ENCODE data around the gene EML4.

DNA sequence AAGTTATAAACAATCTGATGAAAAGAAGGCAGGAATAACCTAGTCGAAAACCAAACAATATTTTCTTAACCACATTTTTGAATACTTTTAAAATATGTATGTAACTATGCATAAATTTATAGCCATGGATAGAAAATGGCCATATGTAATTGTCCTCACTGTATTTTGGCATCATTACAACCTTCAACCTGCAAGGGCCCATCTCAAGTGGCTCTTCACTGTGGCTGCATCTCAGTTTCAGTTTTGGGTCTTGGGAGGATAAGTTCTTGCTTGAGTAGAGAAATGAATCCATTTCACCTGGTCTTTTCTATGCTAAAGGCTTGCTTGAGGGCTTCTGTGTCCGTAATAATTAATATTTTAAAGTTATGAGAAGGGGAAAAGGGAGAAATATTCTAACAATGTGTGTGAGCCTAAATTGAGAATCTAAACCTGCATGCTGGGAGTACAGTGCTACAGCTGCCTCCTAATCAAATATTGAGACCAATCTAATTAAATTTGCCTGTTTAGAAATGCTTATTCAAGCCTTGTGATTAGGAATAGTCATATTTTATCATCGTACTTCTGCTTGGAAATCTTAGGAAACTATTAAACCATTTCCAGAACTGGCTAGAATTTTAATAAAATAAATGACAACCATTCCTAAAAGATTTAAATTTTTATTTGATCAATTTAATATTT, 92.5 kb downstream of the EML4 start:
- TF ChIP-seq, protein P1, sequence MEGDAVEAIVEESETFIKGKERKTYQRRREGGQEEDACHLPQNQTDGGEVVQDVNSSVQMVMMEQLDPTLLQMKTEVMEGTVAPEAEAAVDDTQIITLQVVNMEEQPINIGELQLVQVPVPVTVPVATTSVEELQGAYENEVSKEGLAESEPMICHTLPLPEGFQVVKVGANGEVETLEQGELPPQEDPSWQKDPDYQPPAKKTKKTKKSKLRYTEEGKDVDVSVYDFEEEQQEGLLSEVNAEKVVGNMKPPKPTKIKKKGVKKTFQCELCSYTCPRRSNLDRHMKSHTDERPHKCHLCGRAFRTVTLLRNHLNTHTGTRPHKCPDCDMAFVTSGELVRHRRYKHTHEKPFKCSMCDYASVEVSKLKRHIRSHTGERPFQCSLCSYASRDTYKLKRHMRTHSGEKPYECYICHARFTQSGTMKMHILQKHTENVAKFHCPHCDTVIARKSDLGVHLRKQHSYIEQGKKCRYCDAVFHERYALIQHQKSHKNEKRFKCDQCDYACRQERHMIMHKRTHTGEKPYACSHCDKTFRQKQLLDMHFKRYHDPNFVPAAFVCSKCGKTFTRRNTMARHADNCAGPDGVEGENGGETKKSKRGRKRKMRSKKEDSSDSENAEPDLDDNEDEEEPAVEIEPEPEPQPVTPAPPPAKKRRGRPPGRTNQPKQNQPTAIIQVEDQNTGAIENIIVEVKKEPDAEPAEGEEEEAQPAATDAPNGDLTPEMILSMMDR (IDR thresholded peaks at IDR 0.05) = no peak
- TF ChIP-seq EZH2phosphoT487 (IDR thresholded peaks at IDR 0.05) = no peak

Measured in neural progenitor cell (in vitro differentiated cells).